Activated gamma-delta T cell treated with Interleukin-2 at 50 U/mL for 16 hours (primary cell): ENCODE measurements around the gene EPSTI1.
"Not testable (repeated sequence)": the region's sequence is repeated elsewhere in the genome, so short reads cannot be mapped to it uniquely, and the experiment has no call there.

Source experiments
- DNase-seq: peaks from one replicate; pipeline ENCODE4 v3.0.0-alpha.2; 2020

The EPSTI1 gene

GRCh38 chr13:42883771-42884467 is 108.1 kb downstream of the EPSTI1 start:
- DNase-seq = no peak

DNA sequence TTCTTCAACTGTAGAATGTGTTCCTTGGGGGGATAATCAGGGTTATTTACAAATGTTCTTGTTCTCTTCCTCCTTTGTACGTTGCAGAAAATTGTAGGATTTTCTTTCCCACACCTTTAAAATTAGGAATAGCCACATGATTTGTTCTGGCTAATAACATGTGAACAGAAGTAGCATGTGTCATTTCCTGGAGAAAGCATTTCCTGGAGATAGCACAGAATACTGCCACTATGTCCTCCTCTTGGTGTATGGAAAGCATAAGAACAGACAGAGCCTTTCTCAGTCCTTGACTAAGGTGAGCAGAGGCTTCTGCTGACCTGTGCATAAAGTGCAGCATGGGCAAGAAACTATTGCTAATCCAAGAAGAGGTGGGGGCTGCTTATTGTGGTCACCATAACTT is 108.9 kb downstream of the EPSTI1 start:
- DNase-seq = no peak

DNA sequence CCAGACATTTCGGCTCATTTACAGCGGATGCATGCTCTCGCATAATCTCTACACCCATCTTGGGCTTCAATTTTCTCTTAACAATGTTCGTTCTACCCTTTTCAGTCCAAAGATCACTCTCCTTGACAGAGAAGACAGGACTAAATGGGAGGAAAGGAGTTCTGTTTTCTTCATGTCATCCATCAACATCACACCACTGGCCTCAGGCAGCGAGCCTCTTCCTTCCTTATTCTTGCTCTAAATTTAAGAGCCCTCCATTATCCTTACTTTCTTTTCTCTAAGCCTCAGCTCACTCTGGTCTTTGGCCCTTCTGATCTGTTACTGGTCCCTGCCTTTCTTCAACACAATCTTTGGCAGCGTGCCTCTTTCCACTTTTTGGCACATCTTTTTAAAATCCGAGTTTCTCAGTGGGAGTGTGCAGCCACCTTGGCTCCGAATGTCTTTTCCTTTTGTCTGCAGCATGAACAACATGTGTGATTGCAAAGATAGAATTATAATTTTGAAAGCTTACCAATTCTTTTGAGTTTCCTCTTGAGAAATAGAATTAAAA is 111.9 kb downstream of the EPSTI1 start:
- DNase-seq = no peak

DNA sequence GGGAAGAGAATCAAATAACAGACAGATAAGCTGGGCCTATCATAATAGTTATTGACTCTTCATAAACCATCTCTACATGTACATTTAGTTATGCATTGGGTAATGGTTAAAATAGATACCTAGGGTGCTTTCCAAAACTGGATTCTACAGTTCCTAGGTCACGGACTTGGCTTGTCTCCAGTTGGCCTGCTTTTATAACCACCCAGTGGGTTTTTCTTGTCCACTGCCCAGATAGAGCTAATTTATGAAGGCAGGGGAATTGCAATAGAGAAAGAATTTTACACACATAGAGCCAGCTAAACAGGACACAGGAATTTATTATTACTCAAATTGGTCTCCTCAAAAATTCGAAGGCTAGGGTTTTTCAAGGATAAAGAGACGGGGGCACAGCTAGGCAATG is 113.3 kb downstream of the EPSTI1 start:
- no peak for DNase-seq

- DNase-seq = no peak
Measured at GRCh38 chr13:42876887-42877545, 115.0 kb downstream of the EPSTI1 start.

GRCh38 chr13:42876270-42876714 is 115.7 kb downstream of the EPSTI1 start:
- no peak for DNase-seq

DNA sequence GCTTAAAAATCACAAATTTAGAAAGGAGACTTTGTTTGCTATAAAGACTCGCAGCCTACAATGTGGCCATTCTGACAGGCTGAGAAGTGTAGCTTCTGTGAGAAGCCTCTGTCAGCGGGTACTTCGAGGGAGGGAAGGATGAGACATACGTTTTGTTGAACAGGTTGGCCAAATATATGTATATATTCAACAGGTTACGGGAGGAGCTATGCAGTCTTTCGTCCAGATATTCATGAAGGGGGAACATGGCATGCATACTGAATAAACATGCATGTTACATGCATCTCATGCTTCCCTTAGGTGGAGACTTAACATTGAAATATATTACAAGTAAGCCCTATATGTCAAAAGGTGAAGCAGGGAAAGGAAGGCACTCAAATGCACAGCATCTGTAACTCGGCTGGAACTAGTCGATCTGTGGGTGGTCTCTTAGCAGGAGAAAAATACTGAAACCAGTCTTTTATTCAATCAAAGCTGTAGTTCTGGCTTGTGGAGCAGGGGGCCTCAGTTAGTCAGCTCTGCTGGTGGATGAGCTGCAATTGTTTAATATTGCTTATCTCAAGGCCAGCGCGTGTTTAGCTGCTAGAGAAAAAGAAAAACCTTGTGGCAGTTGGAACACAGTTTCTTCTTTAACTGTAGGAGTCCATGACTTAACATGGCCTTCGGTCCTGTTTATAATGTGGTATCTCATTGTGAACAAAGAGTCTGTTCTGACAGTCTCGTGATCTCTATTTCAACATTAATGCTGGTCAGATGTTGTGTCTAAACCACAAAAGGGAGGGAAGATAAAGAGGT is 116.4 kb downstream of the EPSTI1 start:
- no peak for DNase-seq

DNA sequence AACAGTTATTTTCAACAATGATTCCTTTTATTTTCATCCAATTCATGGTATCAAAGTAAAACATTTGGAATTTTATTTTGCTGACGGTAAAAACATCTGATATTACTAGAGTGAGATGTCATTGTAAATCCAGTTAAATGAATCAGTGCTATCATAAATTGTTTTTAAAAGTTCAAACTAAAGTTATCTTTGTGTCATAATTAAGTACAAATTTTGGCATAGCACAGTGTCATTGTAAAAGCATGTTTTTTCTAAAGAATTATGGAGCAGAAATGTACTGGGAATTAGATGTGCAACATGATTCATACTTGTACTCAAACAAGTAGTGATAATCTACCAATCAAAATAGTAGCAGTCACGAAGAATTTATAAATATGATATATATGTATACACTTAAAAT is 117.8 kb downstream of the EPSTI1 start:
- no peak for DNase-seq

DNA sequence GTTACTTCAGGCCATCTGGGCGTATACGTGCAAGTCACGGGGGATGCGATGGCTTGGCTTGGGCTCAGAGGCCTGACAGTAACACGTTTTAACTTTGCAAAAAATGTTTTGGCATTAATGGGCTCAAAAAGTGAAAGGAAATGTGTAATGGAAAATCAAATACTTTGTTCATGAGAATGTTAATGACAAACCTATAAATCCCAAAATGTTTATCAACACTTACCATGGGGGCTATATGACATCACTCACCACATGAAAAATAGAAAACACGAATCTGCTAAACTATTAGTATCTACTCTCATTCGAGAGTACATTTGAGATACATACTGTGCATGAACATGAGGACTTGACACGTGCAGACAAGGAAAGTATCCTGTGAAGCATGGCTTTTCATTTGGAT is 119.0 kb downstream of the EPSTI1 start:
- DNase-seq = no peak

- DNase-seq = no peak
Measured at GRCh38 chr13:42867232-42867631, 124.8 kb downstream of the EPSTI1 start.

- no peak for DNase-seq
Measured at GRCh38 chr13:42865768-42866102, 126.3 kb downstream of the EPSTI1 start.

- no peak for DNase-seq
Measured at GRCh38 chr13:42864952-42865767, 126.9 kb downstream of the EPSTI1 start.

GRCh38 chr13:42862370-42862769 is 129.7 kb downstream of the EPSTI1 start:
- DNase-seq = not testable (repeated sequence)

GRCh38 chr13:42860485-42860884 is 131.6 kb downstream of the EPSTI1 start:
- DNase-seq = no peak

- no peak for DNase-seq
Measured at GRCh38 chr13:42859760-42860159, 132.3 kb downstream of the EPSTI1 start.

- no peak for DNase-seq
Measured at GRCh38 chr13:42855410-42855809, 136.6 kb downstream of the EPSTI1 start.

GRCh38 chr13:42852136-42852535 is 139.9 kb downstream of the EPSTI1 start:
- no peak for DNase-seq

- no peak for DNase-seq
Measured at GRCh38 chr13:42849200-42849599, 142.8 kb downstream of the EPSTI1 start.

DNA sequence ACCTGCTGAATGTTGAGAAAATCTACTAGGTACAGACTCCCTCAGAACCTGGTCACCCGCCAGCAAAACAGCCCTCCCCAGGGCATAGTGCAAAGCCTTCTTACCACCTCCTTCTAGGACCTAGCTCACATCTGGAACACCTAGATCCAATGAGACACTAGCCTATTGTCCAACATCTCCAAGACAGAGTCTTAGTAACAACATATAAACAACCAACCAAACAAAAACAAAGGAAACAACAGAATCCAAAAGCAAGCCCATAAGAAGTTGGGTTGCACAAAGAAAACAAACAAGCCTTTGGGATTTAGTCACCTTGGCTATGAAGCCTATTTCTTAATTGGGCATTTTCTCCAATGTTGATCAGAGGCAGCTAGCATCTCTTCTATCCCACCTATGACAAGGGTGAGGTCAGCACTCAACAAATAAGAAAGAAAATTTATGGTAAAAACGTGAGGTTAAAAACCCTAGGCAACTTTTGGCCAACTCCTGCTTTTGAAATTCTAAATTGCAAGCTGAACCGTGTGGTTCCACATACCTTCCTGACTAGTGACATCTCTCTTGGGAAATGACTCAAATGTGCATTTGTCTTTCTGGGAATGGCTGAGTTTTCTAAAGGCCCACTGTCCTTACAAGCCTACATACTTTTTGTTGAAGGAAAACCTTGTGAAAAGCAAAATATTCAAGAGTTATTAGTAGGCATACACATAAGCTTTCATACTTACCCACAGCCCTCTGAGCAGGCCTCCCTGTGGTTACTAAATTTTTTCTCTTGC is 144.0 kb downstream of the EPSTI1 start:
- no peak for DNase-seq

- no peak for DNase-seq
Measured at GRCh38 chr13:42836930-42837690, 154.9 kb downstream of the EPSTI1 start.
